Stimulated activated naive CD8-positive, alpha-beta T cell treated with anti-CD3 and anti-CD28 coated beads, Interleukin-15, Interleukin-2, amounts not matched to agents 100 ng/mL and 50 ng/mL, for 24 hours (primary cell): ENCODE measurements around the gene METTL24.

Source experiments
- H3K27ac Mint-ChIP-seq: one replicate; pipeline ENCODE4 v1.8.0; 2021; ENCODE audit warnings: mild to moderate bottlenecking, mixed read lengths
- H3K27me3 Mint-ChIP-seq: one replicate; pipeline ENCODE4 v1.8.0; 2021; ENCODE audit warnings: mixed read lengths
- H3K36me3 Mint-ChIP-seq: one replicate; pipeline ENCODE4 v1.8.0; 2021; ENCODE audit warnings: low read depth, mixed read lengths
- H3K4me1 Mint-ChIP-seq: one replicate; pipeline ENCODE4 v1.8.0; 2021; ENCODE audit warnings: low read depth, mixed read lengths
- H3K4me3 Mint-ChIP-seq: one replicate; pipeline ENCODE4 v1.8.0; 2021; ENCODE audit warnings: mild to moderate bottlenecking, mixed read lengths
- H3K9me3 Mint-ChIP-seq: one replicate; pipeline ENCODE4 v1.8.0; 2021; ENCODE audit warnings: mixed read lengths

Gene METTL24

DNA sequence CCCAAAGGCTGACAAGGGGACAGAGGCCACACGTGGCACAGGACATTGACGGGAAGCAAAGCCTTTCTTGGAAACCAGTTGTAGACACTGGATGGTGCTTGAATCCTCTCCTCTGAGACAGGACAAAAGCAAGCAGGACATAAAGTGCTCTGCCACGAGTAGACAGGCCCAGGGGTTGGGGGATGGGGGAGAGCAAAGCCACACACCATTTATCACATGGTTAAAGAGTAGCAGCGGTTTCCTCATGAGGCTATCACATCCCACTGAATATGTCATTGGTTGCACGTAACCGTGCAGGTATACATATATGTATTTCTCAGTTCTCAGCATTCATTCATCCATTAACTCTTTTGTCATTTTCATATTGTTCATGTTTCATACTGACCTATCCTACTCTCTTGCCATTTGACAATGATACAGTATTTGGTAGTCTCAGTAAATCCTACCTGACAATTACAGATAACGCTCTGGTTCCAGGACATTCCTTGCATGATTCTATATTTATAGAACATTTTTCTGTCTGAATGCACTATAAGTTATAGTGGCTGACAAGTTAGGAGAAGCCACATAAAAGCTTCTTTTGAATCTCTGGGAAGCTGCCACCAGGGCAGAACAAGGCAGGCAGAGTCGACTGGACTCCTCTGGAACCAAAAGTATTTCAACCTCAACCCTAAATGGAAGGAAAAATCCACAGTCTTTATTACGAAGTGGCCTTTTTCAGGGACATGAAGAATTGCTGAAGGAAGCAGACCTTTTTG lies 23.5 kb downstream of the METTL24 start:
- Mint-ChIP-seq H3K9me3 (no peaks in the 10 kb centered on the region), H3K27ac (no peak overlapping the region), H3K36me3 (no peaks in the 10 kb centered on the region), H3K27me3 (no peaks in the 10 kb centered on the region), H3K4me3 (no peak overlapping the region), H3K4me1 (no peaks in the 10 kb centered on the region)

- Mint-ChIP-seq H3K27ac (no peak overlapping the region), H3K4me3 (no peak overlapping the region), H3K27me3 (no peaks in the 10 kb centered on the region)
Measured at GRCh38 chr6:110332281-110332680, 25.9 kb downstream of the METTL24 start.

GRCh38 chr6:110331816-110332215 lies 26.3 kb downstream of the METTL24 start:
- Mint-ChIP-seq H3K4me3 (no peak overlapping the region), H3K27ac (no peak overlapping the region), H3K27me3 (no peaks in the 10 kb centered on the region), H3K9me3 (no peaks in the 10 kb centered on the region), H3K4me1 (no peaks in the 10 kb centered on the region), H3K36me3 (no peaks in the 10 kb centered on the region)

More at GRCh38 chr6:110332281-110332680, 25.9 kb downstream of the METTL24 start:
- Mint-ChIP-seq H3K4me1 (no peaks in the 10 kb centered on the region), H3K36me3 (no peaks in the 10 kb centered on the region), H3K9me3 (no peaks in the 10 kb centered on the region)

- no peak overlapping the region for H3K4me3 Mint-ChIP-seq
- no peak overlapping the region for H3K27ac Mint-ChIP-seq
- no peaks in the 10 kb centered on the region for H3K4me1 Mint-ChIP-seq
- H3K9me3 Mint-ChIP-seq: no peaks in the 10 kb centered on the region
- H3K27me3 Mint-ChIP-seq: no peaks in the 10 kb centered on the region
- H3K36me3 Mint-ChIP-seq: no peaks in the 10 kb centered on the region
Measured at GRCh38 chr6:110331390-110331789, 26.8 kb downstream of the METTL24 start.

- Mint-ChIP-seq H3K27ac (no peak overlapping the region), H3K4me3 (no peak overlapping the region), H3K27me3 (no peaks in the 10 kb centered on the region), H3K36me3 (no peaks in the 10 kb centered on the region), H3K9me3 (no peaks in the 10 kb centered on the region), H3K4me1 (no peaks in the 10 kb centered on the region)
Measured at GRCh38 chr6:110329714-110330436, 28.3 kb downstream of the METTL24 start.

DNA sequence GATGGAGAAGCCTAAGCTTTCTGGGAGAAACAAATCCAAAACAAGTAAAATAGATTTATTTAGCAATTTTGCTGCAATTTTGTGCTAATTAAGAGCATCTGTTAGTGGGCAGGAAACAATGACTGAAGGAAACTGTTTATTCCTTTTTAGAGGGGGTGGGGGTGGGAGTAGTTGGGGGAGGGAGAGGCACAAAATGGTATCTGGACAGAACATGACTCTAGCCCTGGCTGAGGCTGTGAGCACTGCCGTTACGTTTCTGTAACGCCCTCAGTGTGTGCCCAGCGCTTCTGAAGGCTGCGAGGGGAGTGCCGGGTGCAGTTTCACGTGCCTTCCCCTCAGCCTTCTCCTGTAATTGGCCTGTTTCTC lies 28.8 kb downstream of the METTL24 start:
- H3K27ac Mint-ChIP-seq: no peak overlapping the region
- no peaks in the 10 kb centered on the region for H3K27me3 Mint-ChIP-seq
- H3K4me3 Mint-ChIP-seq: no peak overlapping the region
- H3K36me3 Mint-ChIP-seq: no peaks in the 10 kb centered on the region
- H3K9me3 Mint-ChIP-seq: no peaks in the 10 kb centered on the region
- no peaks in the 10 kb centered on the region for H3K4me1 Mint-ChIP-seq

- H3K4me3 Mint-ChIP-seq: no peak overlapping the region
- no peaks in the 10 kb centered on the region for H3K36me3 Mint-ChIP-seq
- H3K27me3 Mint-ChIP-seq: no peaks in the 10 kb centered on the region
- no peak overlapping the region for H3K27ac Mint-ChIP-seq
- no peaks in the 10 kb centered on the region for H3K4me1 Mint-ChIP-seq
- no peaks in the 10 kb centered on the region for H3K9me3 Mint-ChIP-seq
Measured at GRCh38 chr6:110328259-110328658, 29.9 kb downstream of the METTL24 start.

- Mint-ChIP-seq H3K27ac (no peak overlapping the region), H3K9me3 (no peaks in the 10 kb centered on the region), H3K27me3 (no peaks in the 10 kb centered on the region), H3K4me3 (no peak overlapping the region), H3K36me3 (no peaks in the 10 kb centered on the region), H3K4me1 (no peaks in the 10 kb centered on the region)
Measured at GRCh38 chr6:110327391-110327790, 30.8 kb downstream of the METTL24 start.

GRCh38 chr6:110326609-110327008 lies 31.5 kb downstream of the METTL24 start:
- no peak overlapping the region for H3K27ac Mint-ChIP-seq
- no peak overlapping the region for H3K4me3 Mint-ChIP-seq
- H3K36me3 Mint-ChIP-seq: no peaks in the 10 kb centered on the region
- H3K27me3 Mint-ChIP-seq: no peaks in the 10 kb centered on the region
- H3K4me1 Mint-ChIP-seq: no peaks in the 10 kb centered on the region
- no peaks in the 10 kb centered on the region for H3K9me3 Mint-ChIP-seq

- Mint-ChIP-seq H3K4me3 (no peak overlapping the region), H3K4me1 (no peaks in the 10 kb centered on the region), H3K27ac (no peak overlapping the region)
Measured at GRCh38 chr6:110326057-110326456, 32.1 kb downstream of the METTL24 start.

GRCh38 chr6:110325197-110325596 lies 33.0 kb downstream of the METTL24 start:
- Mint-ChIP-seq H3K36me3 (no peaks in the 10 kb centered on the region), H3K27me3 (no peaks in the 10 kb centered on the region), H3K4me3 (no peak overlapping the region), H3K9me3 (no peaks in the 10 kb centered on the region), H3K4me1 (no peaks in the 10 kb centered on the region), H3K27ac (no peak overlapping the region)

More at GRCh38 chr6:110326057-110326456, 32.1 kb downstream of the METTL24 start:
- Mint-ChIP-seq H3K36me3 (no peaks in the 10 kb centered on the region), H3K27me3 (no peaks in the 10 kb centered on the region), H3K9me3 (no peaks in the 10 kb centered on the region)

DNA sequence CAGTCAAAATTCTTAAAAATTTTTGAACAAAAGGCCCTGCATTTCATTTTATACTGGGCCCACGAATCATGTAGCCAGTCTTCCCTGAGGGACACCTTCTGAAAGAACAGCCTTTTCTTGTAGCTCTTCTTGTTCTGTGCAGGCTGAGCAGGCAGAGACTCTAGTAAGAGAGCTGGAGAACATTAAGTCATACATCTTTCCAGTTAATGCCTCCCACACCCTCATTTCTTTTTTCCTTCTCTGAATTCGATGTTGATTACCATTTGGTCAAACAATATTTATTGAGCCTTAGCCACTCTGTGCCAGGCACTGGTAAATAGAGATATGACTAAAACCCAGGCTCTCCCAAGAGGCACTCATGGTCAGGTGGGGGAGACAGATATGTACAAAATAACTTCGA lies 33.6 kb downstream of the METTL24 start:
- Mint-ChIP-seq H3K4me1 (no peaks in the 10 kb centered on the region), H3K4me3 (no peak overlapping the region), H3K36me3 (no peaks in the 10 kb centered on the region), H3K9me3 (no peaks in the 10 kb centered on the region), H3K27me3 (no peaks in the 10 kb centered on the region), H3K27ac (no peak overlapping the region)

GRCh38 chr6:110323258-110323657 lies 34.9 kb downstream of the METTL24 start:
- Mint-ChIP-seq H3K27ac (no peak overlapping the region), H3K4me1 (no peaks in the 10 kb centered on the region), H3K9me3 (no peaks in the 10 kb centered on the region), H3K36me3 (no peaks in the 10 kb centered on the region), H3K4me3 (no peak overlapping the region), H3K27me3 (no peaks in the 10 kb centered on the region)

DNA sequence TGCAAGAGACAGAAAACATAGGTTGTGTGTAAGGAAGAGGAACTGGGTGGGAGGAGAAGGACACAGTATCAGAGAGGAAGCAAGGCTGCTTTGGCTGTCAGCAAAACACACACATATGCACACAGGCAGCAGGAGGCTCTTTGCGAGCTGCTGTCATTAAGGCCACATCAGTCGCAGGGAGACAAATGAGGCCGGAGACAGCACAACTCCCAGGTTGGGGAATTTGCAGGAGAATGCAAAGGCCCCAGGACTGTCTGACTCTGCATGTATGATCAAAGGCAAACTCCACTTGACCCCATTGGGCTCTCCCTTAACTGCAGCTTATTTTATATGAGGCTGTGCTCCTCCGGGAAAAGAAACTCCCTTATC lies 35.3 kb downstream of the METTL24 start:
- Mint-ChIP-seq H3K36me3 (no peaks in the 10 kb centered on the region), H3K27ac (no peak overlapping the region), H3K9me3 (no peaks in the 10 kb centered on the region), H3K4me1 (no peaks in the 10 kb centered on the region), H3K27me3 (no peaks in the 10 kb centered on the region), H3K4me3 (no peak overlapping the region)

DNA sequence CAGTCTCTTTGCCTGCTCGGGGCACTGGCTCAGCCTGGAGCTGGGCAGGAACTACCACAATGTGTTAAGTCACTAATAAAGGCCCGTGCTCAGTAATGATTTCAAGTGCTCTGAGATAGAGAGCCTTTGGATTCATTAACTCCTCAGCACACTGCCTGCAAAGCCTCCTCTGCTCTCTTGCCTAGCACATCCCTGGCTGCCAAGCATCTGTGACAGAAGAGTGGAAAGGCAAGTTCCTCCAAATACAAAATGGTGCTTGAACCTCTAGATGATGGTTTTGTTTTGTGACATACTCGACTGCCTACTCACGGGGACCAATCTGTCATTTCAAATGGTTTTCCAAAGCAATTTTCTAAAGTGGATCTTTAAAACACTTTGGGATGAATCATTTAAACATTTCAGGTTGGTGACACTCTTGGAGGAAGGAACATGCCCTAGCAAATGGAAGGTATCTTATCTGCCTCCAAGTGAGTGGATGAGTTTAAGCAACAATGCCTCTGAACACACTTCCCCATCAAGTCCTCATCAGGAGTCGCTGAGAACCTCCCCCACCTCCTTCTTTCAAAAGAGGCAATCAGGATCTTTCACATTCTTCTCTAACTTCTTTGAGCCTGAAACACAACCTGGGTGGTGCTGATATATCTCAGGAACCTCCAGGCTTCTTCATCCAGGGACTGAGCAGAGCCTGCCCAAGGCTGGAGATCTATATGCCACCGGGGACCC lies 35.8 kb downstream of the METTL24 start:
- Mint-ChIP-seq H3K4me3 (no peak overlapping the region), H3K36me3 (no peaks in the 10 kb centered on the region), H3K4me1 (no peaks in the 10 kb centered on the region), H3K9me3 (no peaks in the 10 kb centered on the region), H3K27ac (no peak overlapping the region), H3K27me3 (no peaks in the 10 kb centered on the region)
